ENCODE data around the gene SLC25A24.
"Not testable (repeated sequence)": the region's sequence is repeated elsewhere in the genome, so short reads cannot be mapped to it uniquely, and the experiment has no call there.

SLC25A24 gene

DNA sequence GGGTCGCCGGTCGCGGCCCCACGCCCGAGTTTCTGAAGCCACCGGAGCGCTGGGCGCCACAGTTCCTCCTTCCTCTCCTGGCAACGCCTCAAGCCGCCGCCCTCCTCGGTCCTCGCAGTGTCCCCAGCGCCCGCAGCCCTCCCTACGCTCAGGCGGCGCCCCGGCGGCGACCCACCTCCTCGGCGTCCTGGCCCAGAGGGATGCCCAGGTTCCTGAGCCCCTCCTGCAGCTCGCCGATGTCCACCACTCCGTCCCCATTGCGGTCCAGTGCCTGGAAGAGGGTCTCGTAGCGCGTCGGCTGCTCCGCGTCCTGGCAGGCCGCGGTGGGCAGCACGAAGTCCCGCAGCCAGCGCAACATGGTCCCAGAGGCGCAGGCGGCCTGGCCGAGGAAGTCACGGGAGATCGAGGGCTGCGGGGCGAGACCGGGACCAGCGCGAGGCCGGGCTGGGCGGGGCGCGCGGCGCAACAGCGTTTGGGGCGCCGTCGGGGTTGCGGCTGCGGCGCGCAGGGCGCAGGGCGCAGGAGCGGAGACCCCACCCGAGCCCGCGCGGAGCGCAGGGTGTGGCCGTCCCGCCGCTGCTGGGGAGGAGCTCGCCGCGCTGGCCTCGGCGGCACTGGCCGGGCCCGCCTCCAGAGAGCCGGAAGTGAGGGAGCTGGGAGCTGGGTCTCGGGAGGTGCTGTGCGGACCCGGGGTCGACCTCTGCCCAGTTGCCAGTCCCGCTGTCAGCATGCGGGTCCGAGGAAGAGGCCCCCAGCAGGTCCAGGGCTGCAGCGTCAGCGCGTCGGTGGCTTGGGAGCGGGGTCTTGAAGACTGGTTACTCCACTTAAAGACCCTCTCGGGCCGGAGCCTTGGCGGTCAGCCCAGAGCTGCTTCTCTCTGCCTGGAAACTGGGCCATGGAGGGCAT, at the start of gene SLC25A24:
SLC25A24 (minus strand) TSS at position 563 of the 906 bp plus-strand sequence; CDS start at position 358, 205 bp downstream.
- peak; percentile 87 for DNase-seq
- peaks cover 29% of the 10 kb centered on the region for H3K4me1 Mint-ChIP-seq
- peak within 1 kb of the TSS; percentile 83 for H3K4me3 Mint-ChIP-seq
- peaks cover 33% of the 10 kb centered on the region for H3K36me3 Mint-ChIP-seq
- H3K27me3 Mint-ChIP-seq: no peaks in the 10 kb centered on the region
- H3K27ac Mint-ChIP-seq: peak within 1 kb of the TSS; percentile 87
- H3K9me3 Mint-ChIP-seq: peaks cover 3% of the 10 kb centered on the region
- CTCF ChIA-PET: interaction anchor here (0.5 to 1.8 kb wide), 6 partner anchors 9 to 447 kb away, joined by 3 to 16 read pairs (median 4); no protein-coding TSS in a partner anchor

DNA sequence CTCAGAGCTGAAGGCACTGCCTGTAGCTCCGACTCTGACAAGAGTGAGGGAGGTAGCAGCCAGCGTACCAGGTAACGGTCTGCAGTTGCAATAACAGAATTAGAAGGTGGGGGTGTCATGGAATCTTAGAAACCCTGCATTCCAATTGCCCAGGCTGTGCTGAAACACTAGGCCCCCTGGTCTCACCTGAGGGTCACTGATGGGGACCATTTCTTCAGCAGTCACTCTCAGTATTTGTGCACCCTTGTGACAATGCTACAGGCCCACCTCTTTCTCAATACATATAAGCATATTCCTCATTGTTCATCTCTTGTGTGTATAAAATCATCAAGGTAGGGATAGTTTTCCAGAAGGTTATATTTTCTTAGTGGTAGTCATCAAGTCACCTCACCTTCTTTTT, 43.8 kb upstream of the SLC25A24 start, which contains the start of gene NBPF4:
NBPF4 (minus strand) TSS at position 101 of the 400 bp plus-strand sequence. CDS start 315 bp downstream, outside the sequence.
- H3K27ac Mint-ChIP-seq, H3K4me1 Mint-ChIP-seq, CTCF ChIA-PET: not testable (repeated sequence)

GRCh38 chr1:108239426-108239825, 39.3 kb upstream of the SLC25A24 start:
- DNase-seq, H3K9me3 Mint-ChIP-seq, H3K36me3 Mint-ChIP-seq, H3K27me3 Mint-ChIP-seq, CTCF ChIA-PET, H3K4me1 Mint-ChIP-seq, H3K27ac Mint-ChIP-seq, H3K4me3 Mint-ChIP-seq: not testable (repeated sequence)

More for the DNA sequence above, 43.8 kb upstream of the SLC25A24 start, which contains the start of gene NBPF4:
- not testable (repeated sequence) for H3K27me3 Mint-ChIP-seq, DNase-seq, H3K36me3 Mint-ChIP-seq, H3K9me3 Mint-ChIP-seq, H3K4me3 Mint-ChIP-seq

GRCh38 chr1:108235308-108235707, 35.2 kb upstream of the SLC25A24 start:
- DNase-seq, H3K27ac Mint-ChIP-seq, H3K4me1 Mint-ChIP-seq, H3K27me3 Mint-ChIP-seq, H3K4me3 Mint-ChIP-seq, CTCF ChIA-PET, H3K9me3 Mint-ChIP-seq, H3K36me3 Mint-ChIP-seq: not testable (repeated sequence)

DNA sequence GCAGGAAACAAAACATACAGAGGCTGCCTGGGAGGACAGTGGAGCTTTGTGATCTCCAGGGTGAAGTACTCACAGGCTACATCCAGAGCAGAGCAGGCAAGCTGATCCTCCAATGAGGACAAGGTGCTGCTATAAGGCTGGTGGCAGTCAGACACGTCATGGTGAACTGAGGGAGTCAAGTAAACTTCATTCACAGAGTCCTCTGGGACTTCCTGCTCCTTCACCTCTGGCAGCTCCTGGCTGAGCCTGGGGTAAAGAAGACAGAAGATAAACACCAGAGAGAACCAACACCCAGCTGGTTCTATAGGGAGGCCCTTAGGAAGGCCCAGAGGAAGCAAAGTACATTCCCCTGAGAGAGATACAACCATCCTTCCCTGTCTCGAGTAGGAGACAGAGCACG, 32.0 kb upstream of the SLC25A24 start:
- H3K4me3 Mint-ChIP-seq, H3K27ac Mint-ChIP-seq, DNase-seq, H3K27me3 Mint-ChIP-seq, H3K9me3 Mint-ChIP-seq, CTCF ChIA-PET, H3K36me3 Mint-ChIP-seq, H3K4me1 Mint-ChIP-seq: not testable (repeated sequence)

GRCh38 chr1:108229976-108230375, 29.8 kb upstream of the SLC25A24 start:
- DNase-seq, H3K27me3 Mint-ChIP-seq: not testable (repeated sequence)

DNA sequence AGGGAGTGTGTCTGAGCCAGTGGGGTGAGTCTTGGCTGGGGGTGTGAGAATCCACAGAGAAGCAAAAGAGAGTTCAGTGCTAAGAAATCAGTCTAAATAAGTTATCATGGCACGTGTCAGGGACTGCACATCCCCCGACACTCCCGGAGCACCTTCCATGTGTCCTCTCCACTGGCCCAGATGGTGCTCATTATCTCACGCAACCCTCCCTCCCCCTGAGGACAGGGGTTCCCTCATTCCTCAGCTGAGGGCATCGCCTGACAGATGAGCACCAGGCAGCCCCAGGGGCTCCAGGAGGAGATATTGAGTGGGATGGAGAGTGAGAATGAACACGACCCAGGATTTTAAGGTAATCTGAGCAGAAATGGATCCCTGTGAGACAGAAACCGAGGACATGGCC, 27.6 kb upstream of the SLC25A24 start:
- H3K27me3 Mint-ChIP-seq, H3K36me3 Mint-ChIP-seq, H3K9me3 Mint-ChIP-seq, CTCF ChIA-PET, DNase-seq, H3K27ac Mint-ChIP-seq, H3K4me3 Mint-ChIP-seq, H3K4me1 Mint-ChIP-seq: not testable (repeated sequence)

More at GRCh38 chr1:108229976-108230375, 29.8 kb upstream of the SLC25A24 start:
- H3K4me1 Mint-ChIP-seq, H3K27ac Mint-ChIP-seq, CTCF ChIA-PET, H3K4me3 Mint-ChIP-seq, H3K36me3 Mint-ChIP-seq, H3K9me3 Mint-ChIP-seq: not testable (repeated sequence)

- CTCF ChIA-PET, H3K27me3 Mint-ChIP-seq, DNase-seq, H3K27ac Mint-ChIP-seq, H3K36me3 Mint-ChIP-seq, H3K9me3 Mint-ChIP-seq, H3K4me1 Mint-ChIP-seq, H3K4me3 Mint-ChIP-seq: not testable (repeated sequence)
Observed at GRCh38 chr1:108226855-108227254, 26.7 kb upstream of the SLC25A24 start.

GRCh38 chr1:108223226-108223625, 23.1 kb upstream of the SLC25A24 start:
- H3K9me3 Mint-ChIP-seq, H3K27me3 Mint-ChIP-seq, H3K27ac Mint-ChIP-seq, H3K4me3 Mint-ChIP-seq, H3K36me3 Mint-ChIP-seq, DNase-seq, CTCF ChIA-PET, H3K4me1 Mint-ChIP-seq: not testable (repeated sequence)

DNA sequence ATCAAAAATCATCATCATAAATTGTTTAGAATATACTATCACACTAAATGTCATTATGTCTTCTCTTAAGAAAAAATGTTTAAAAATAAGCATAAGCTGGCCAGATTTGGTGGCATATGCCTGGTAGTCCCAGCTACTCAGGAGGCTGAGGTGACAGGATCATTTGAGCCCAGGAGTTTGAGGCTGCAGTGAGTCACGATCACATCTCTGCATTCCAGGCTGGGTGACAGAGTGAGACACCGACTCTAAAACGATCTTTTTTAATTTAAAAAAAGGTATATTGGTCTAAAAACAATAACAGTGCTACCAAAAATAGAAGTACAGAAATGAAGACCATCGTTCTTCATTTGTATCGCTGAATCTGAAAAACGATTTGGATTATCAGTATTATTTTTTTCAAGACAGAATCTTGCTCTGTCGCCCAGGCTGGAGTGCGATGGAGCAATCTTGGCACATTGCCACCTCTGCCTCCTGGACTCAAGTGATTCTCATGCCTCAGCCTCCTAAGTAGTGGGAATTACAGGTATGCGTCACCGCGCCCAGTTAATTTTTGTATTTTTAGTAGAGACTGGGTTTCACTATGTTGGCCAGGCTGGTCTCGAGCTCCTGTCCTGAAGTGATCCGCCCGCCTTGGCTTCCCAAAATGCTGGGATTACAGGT, 17.5 kb upstream of the SLC25A24 start:
- CTCF ChIA-PET, H3K4me1 Mint-ChIP-seq, H3K36me3 Mint-ChIP-seq, H3K9me3 Mint-ChIP-seq, H3K27me3 Mint-ChIP-seq, DNase-seq, H3K27ac Mint-ChIP-seq, H3K4me3 Mint-ChIP-seq: not testable (repeated sequence)

DNA sequence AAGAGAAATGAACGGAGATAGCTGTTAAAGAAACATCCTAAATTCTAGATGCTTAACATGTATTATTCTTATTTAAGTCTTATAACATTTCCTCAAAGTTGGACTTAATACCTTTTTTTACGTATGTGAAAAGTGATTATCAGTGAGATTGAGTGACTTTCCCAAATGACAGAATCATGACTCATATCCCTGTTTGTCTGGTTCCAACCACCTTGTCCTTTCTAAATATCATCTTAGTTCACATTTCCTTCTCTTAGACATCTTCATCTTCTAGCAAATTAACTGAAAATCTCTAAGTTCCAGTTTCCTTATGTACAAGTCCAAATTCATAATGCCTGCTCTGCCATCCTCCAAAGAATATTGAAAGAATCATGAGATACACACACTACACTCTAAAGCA, 16.9 kb upstream of the SLC25A24 start:
- not testable (repeated sequence) for H3K9me3 Mint-ChIP-seq, H3K4me1 Mint-ChIP-seq, H3K36me3 Mint-ChIP-seq, H3K27ac Mint-ChIP-seq, DNase-seq, H3K4me3 Mint-ChIP-seq
- peaks cover 12% of the 10 kb centered on the region for H3K27me3 Mint-ChIP-seq
- CTCF ChIA-PET: interaction anchor here (1.2 kb wide), 1 partner anchor 352 kb away, joined by 3 read pairs; no protein-coding TSS in a partner anchor

DNA sequence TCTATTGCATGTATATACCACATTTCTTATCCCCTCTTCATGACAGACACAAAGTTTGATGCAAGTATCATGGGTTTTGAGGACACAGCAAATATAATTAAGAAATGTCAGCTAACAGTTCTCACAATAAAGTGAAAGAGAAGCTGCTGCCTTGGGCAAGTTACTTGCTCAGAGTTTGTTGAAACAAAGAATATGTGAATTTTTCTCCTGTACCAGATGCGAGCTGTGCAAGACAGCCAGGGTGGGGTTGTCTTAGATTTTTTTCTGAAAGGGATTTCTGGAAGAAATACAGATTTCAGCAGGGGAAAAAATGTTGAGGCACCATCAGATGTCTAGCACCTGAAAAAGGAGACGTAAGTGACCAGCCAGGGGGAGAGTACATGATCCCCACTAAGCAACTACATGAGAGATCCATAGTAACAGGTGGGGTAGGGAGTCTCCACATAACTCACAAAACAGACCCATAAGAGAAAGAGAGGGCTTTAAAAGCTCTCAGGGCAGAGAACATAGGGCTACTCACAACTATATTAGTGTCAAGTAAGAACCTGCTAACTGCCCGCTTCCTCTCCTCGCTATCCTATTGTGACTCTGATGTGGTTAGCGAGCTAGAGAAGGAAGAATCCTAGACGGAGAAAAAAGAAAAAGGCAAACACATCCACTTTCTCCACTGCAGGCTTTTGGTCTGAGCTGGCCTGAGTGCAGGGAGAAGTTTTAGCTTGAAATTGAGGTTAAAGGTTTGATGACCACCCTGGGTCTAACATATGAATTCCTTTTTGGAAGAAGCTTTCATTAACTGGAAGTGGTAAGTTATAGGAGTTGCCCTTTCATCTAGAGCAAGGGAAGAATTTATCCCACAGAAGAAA, 16.1 kb upstream of the SLC25A24 start:
- H3K9me3 Mint-ChIP-seq, H3K4me3 Mint-ChIP-seq, DNase-seq, H3K4me1 Mint-ChIP-seq, H3K27ac Mint-ChIP-seq, H3K36me3 Mint-ChIP-seq: not testable (repeated sequence)
- CTCF ChIA-PET: interaction anchor here (1.2 kb wide), 1 partner anchor 353 kb away, joined by 3 read pairs; no protein-coding TSS in a partner anchor
- peaks cover 15% of the 10 kb centered on the region for H3K27me3 Mint-ChIP-seq

DNA sequence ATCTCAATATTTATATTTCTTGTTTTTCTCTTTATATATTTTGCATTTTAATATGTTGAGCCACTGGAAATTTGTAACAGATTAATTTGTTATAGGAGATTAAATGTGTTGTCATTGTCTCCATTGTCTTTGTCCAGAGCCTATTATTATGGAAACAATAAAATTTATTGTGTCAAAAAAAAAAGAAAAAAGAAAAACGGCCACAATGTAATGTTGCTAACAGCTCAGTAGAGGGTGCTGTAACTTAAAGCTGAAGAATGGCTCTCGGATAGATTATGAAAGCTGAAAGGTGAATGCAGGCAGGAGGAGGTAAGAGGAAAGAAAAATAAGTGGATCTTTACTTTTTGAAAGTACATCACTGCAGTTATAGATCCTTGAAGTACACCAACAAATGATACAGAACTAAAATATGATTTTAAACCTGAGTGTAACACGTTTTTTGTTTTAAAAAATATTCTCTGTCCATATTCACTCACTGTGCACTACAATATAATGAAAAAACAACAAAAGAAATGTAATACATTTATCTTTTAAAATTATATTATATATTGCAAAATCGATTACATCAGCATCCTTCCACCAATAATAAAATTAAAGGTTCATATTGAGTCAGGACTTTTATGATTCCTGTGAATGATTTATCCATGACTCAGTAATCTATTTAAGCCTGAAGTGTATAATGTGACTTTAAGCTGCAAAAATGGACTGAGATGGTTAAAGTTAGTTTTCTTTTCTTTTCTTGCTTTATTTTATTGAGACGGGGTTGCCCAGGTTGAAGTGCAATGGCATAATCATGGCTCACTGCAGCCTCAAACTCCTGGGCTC, 14.7 kb upstream of the SLC25A24 start:
- peaks cover 15% of the 10 kb centered on the region for H3K27me3 Mint-ChIP-seq
- DNase-seq, H3K9me3 Mint-ChIP-seq, H3K4me3 Mint-ChIP-seq, H3K4me1 Mint-ChIP-seq, H3K27ac Mint-ChIP-seq, H3K36me3 Mint-ChIP-seq: not testable (repeated sequence)
- CTCF ChIA-PET: interaction anchor here (0.7 to 0.9 kb wide), 3 partner anchors 14 to 347 kb away, joined by 3 to 4 read pairs (median 3); no protein-coding TSS in a partner anchor

Measured in activated naive CD4-positive, alpha-beta T cell treated with anti-CD3 and anti-CD28 coated beads, Interleukin-2, amount 10 ng/mL, durations not matched to agents 7 days and 5 days (primary cell).